GM23338 (cell line): ENCODE results near the gene FAM209B. TPM values are rescaled to one million over a fixed set of nuclear protein-coding genes. Genes with fewer than 3 reads are reported as not detected.

Source experiments
- polyA plus RNA-seq: library from polyadenylated mRNA; unstranded; fragments of >200 nt; fragmentation: Nextera tagmentation; extraction: Ambion mirVana; gene quantifications from 2 replicates; pipeline ENCODE4 v1.2.1, GENCODE V29; 2016
- total RNA-seq: library from RNA; depleted of rRNA; stranded (reverse); fragments of >200 nt; shearing (Covaris generic); gene quantifications from 2 replicates; pipeline ENCODE4 v1.2.3, GENCODE V29; 2014; rRNA removed

Gene FAM209B
- total and polyA plus RNA-seq, 2 experiments from 2014 or later, result 1.1 TPM; not detected in 1

Other genes starting within 250 kb of the FAM209B start
- gene FAM210B, start 174.3 kb upstream of the FAM209B start, total RNA-seq, result 15.7 and 16.2 TPM in 2 replicates
- 14.6 and 15.4 TPM in 2 replicates for gene FAM210B, start 174.3 kb upstream of the FAM209B start, polyA plus RNA-seq
- 75.8 and 96.9 TPM in 2 replicates for gene AURKA, start 141.0 kb upstream of the FAM209B start, total RNA-seq
- 79.3 and 82.0 TPM in 2 replicates for gene AURKA, start 141.0 kb upstream of the FAM209B start, polyA plus RNA-seq
- 59.1 and 62.3 TPM in 2 replicates for gene CSTF1, start 140.6 kb upstream of the FAM209B start, total RNA-seq
- 17.1 and 21.5 TPM in 2 replicates for gene CSTF1, start 140.6 kb upstream of the FAM209B start, polyA plus RNA-seq
- 0.12 TPM in 1 of 2 replicates, not detected in the other for gene CASS4, start 121.0 kb upstream of the FAM209B start, total RNA-seq
- gene CASS4, start 121.0 kb upstream of the FAM209B start, polyA plus RNA-seq, result not detected in 2 replicates
- 28.2 and 41.1 TPM in 2 replicates for gene RTF2, start 64.6 kb upstream of the FAM209B start, total RNA-seq
- gene RTF2, start 64.6 kb upstream of the FAM209B start, polyA plus RNA-seq, result 53.1 and 53.7 TPM in 2 replicates
- not detected in 2 replicates for gene FAM209A, start 8.5 kb upstream of the FAM209B start, total RNA-seq
- not detected in 2 replicates for gene FAM209A, start 8.5 kb upstream of the FAM209B start, polyA plus RNA-seq
- 9.4 and 11.9 TPM in 2 replicates for gene TFAP2C, start 96.1 kb downstream of the FAM209B start, total RNA-seq
- gene TFAP2C, start 96.1 kb downstream of the FAM209B start, polyA plus RNA-seq, result 11.7 and 14.3 TPM in 2 replicates